HG03571 (cell line): ENCODE results near the gene ATL1.
"Not testable (repeated sequence)": the region's sequence is repeated elsewhere in the genome, so short reads cannot be mapped to it uniquely, and the experiment has no call there.

ENCODE experiments used
- ATAC-seq: cut with Tn5 transposase; IDR thresholded peaks from one replicate; pipeline ENCODE4 v1.9.1; 2021; ENCODE audit not compliant: unreplicated experiment

Gene ATL1

GRCh38 chr14:50534416-50534815 is 25.5 kb upstream of the ATL1 start:
- no peak for ATAC-seq

GRCh38 chr14:50534997-50535396 is 24.9 kb upstream of the ATL1 start:
- ATAC-seq = no peak

GRCh38 chr14:50538034-50538433 is 21.9 kb upstream of the ATL1 start:
- not testable (repeated sequence) for ATAC-seq

- no peak for ATAC-seq
Observed at GRCh38 chr14:50539051-50539450, 20.9 kb upstream of the ATL1 start.

GRCh38 chr14:50541159-50541567 is 18.8 kb upstream of the ATL1 start:
- ATAC-seq = no peak

GRCh38 chr14:50542941-50543418 is 17.0 kb upstream of the ATL1 start:
- no peak for ATAC-seq

GRCh38 chr14:50544911-50545310 is 15.0 kb upstream of the ATL1 start:
- no peak for ATAC-seq

- no peak for ATAC-seq
Observed at GRCh38 chr14:50545618-50546017, 14.3 kb upstream of the ATL1 start.

- no peak for ATAC-seq
Observed at GRCh38 chr14:50550294-50550693, 9.7 kb upstream of the ATL1 start.

- ATAC-seq = no peak
Observed at GRCh38 chr14:50551877-50552276, 8.1 kb upstream of the ATL1 start.

GRCh38 chr14:50552796-50553195 is 7.1 kb upstream of the ATL1 start:
- ATAC-seq = not testable (repeated sequence)

GRCh38 chr14:50560931-50561285 is 963 bp downstream of the ATL1 start:
- ATAC-seq = no peak

- ATAC-seq = no peak
Observed at GRCh38 chr14:50562841-50563240, 2.9 kb downstream of the ATL1 start.

- no peak for ATAC-seq
Observed at GRCh38 chr14:50569714-50570274, 9.8 kb downstream of the ATL1 start.

GRCh38 chr14:50573862-50574261 is 13.9 kb downstream of the ATL1 start:
- no peak for ATAC-seq

- no peak for ATAC-seq
Observed at GRCh38 chr14:50575769-50576168, 15.8 kb downstream of the ATL1 start.

- ATAC-seq = no peak
Observed at GRCh38 chr14:50577982-50578381, 18.0 kb downstream of the ATL1 start.

GRCh38 chr14:50578433-50578832 is 18.5 kb downstream of the ATL1 start:
- no peak for ATAC-seq

GRCh38 chr14:50590464-50590863 is 30.5 kb downstream of the ATL1 start:
- ATAC-seq = no peak

GRCh38 chr14:50594577-50595316 is 34.8 kb downstream of the ATL1 start:
- no peak for ATAC-seq

GRCh38 chr14:50598765-50599164 is 38.8 kb downstream of the ATL1 start:
- ATAC-seq = no peak

- no peak for ATAC-seq
Observed at GRCh38 chr14:50599700-50600444, 39.9 kb downstream of the ATL1 start.
